K562 (cell line): ENCODE measurements around the gene PRDM2. TPM values are rescaled to one million over a fixed set of nuclear protein-coding genes. Genes with fewer than 3 reads are reported as not detected.

ENCODE experiments used
- ARID1B ChIP-seq: fragments of 450-650 bp; IDR thresholded peaks from 2 replicates; pipeline ENCODE4 v1.6.1; 2016; ENCODE audit warnings: antibody characterized with exemption, mild to moderate bottlenecking, inconsistent platforms
- BCL6 ChIP-seq: fragments of 250-450 bp; sonication (Bioruptor Pico); IDR thresholded peaks from 2 replicates; pipeline ENCODE4 v1.4.0; 2020
- BRD4 ChIP-seq: fragments of 200-600 bp; sonication (generic); IDR thresholded peaks from 2 replicates; pipeline ENCODE4 v1.6.1; 2017; ENCODE audit warnings: inconsistent platforms
- CBX3 ChIP-seq, 2 experiments: IDR thresholded peaks; 1 replicate in 1 of 2; 2 replicates in 1 of 2; pipeline ENCODE4 v1.6.1; 2012; ENCODE audit warnings: inconsistent platforms in 2 of 2, low read length in 2 of 2, borderline replicate concordance in 1 of 2, control low read depth in 1 of 2
- CCAR2 ChIP-seq: fragments of 200-400 bp; formaldehyde crosslinking; IDR thresholded peaks from 2 replicates; pipeline ENCODE4 v1.6.1; 2017; ENCODE audit warnings: mild to moderate bottlenecking, low read depth, low read length
- CEBPG ChIP-seq, 3 experiments: fragments of 200-800 bp in 1 of 3; sonication (Bioruptor generic) in 1 of 3; sonication (generic) in 1 of 3; formaldehyde crosslinking in 1 of 3; IDR thresholded peaks in 2 of 3; conservative IDR thresholded peaks in 1 of 3; 2 replicates each; pipeline versions ENCODE4 v1.6.1 to v1.8.0; 2016 to 2022; ENCODE audit warnings: missing compliant biosample characterization in 2 of 3, missing genetic modification characterization in 2 of 3, mild to moderate bottlenecking in 1 of 3, missing genetic modification reagents in 1 of 3
- CTBP1 ChIP-seq: fragments of 450-650 bp; IDR thresholded peaks from 2 replicates; pipeline ENCODE4 v1.6.1; 2016; ENCODE audit warnings: borderline replicate concordance
- EGR1 ChIP-seq: fragments of 450-650 bp; conservative IDR thresholded peaks from 2 replicates; pipeline ENCODE4 v1.6.1; 2017; ENCODE audit warnings: mild to moderate bottlenecking
- EP300 ChIP-seq: IDR thresholded peaks from 2 replicates; pipeline ENCODE4 v1.6.1; 2012; ENCODE audit warnings: low read length, improper control_type of control experiment
- EWSR1 ChIP-seq: fragments of 450-650 bp; IDR thresholded peaks from 2 replicates; pipeline ENCODE4 v1.6.1; 2018; ENCODE audit warnings: borderline replicate concordance, mild to moderate bottlenecking, low read depth, moderate library complexity; ENCODE audit not compliant: partially characterized antibody
- FOXA1 ChIP-seq: fragments of 450-650 bp; IDR thresholded peaks from 2 replicates; pipeline ENCODE4 v1.6.1; 2016; ENCODE audit warnings: mild to moderate bottlenecking, borderline replicate concordance
- HDAC2 ChIP-seq: fragments of 450-650 bp; IDR thresholded peaks from 2 replicates; pipeline ENCODE4 v1.6.1; 2016; ENCODE audit warnings: mild to moderate bottlenecking
- KDM1A ChIP-seq, 2 experiments: fragments of 450-650 bp; IDR thresholded peaks; 2 replicates each; pipeline ENCODE4 v1.6.1; 2016; ENCODE audit warnings: mild to moderate bottlenecking in 2 of 2
- KLF16 ChIP-seq: IDR thresholded peaks from 2 replicates; pipeline ENCODE4 v1.6.1; 2016; ENCODE audit warnings: antibody characterized with exemption
- LARP7 ChIP-seq: fragments of 450-650 bp; IDR thresholded peaks from 2 replicates; pipeline ENCODE4 v1.6.1; 2016
- MTA2 ChIP-seq: fragments of 450-650 bp; IDR thresholded peaks from 2 replicates; pipeline ENCODE4 v1.6.1; 2016; ENCODE audit warnings: low read depth
- MYC ChIP-seq, 2 experiments: fragments of 250-450 bp in 1 of 2; sonication (Bioruptor Pico) in 1 of 2; IDR thresholded peaks; 2 replicates each; pipeline versions ENCODE4 v1.5.1 to v1.6.1; 2012 to 2021; ENCODE audit warnings: low read depth in 2 of 2, borderline replicate concordance in 1 of 2, improper control_type of control experiment in 1 of 2, low read length in 1 of 2, mild to moderate bottlenecking in 1 of 2, moderate library complexity in 1 of 2
- NFIC ChIP-seq: fragments of 450-650 bp; IDR thresholded peaks from 2 replicates; pipeline ENCODE4 v1.6.1; 2017; ENCODE audit warnings: mild to moderate bottlenecking, inconsistent platforms
- RNF2 ChIP-seq: sonication (generic); IDR thresholded peaks from 2 replicates; pipeline ENCODE4 v1.6.1; 2016
- STAT5A ChIP-seq: IDR thresholded peaks from 2 replicates; pipeline ENCODE4 v1.6.1; 2012; ENCODE audit warnings: low read length, inconsistent platforms, borderline replicate concordance
- TAL1 ChIP-seq: fragments of 450-650 bp; IDR thresholded peaks from 2 replicates; pipeline ENCODE4 v1.6.1; 2016; ENCODE audit warnings: mild to moderate bottlenecking
- TCF3 ChIP-seq: sonication (generic); formaldehyde crosslinking; IDR thresholded peaks from 2 replicates; pipeline ENCODE4 v1.4.0; 2020; ENCODE audit warnings: mild to moderate bottlenecking, missing genetic modification reagents
- XRCC3 ChIP-seq: fragments of 450-650 bp; IDR thresholded peaks from 2 replicates; pipeline ENCODE4 v1.6.1; 2017; ENCODE audit warnings: mild to moderate bottlenecking, moderate library complexity
- ZKSCAN1 ChIP-seq: fragments of 150-350 bp; IDR thresholded peaks from 2 replicates; pipeline ENCODE4 v1.6.1; 2016; ENCODE audit warnings: low read depth, low read length
- ZNF584 ChIP-seq: fragments of 200-800 bp; sonication (Bioruptor generic); IDR thresholded peaks from 2 replicates; pipeline ENCODE4 v1.6.1; 2016; ENCODE audit warnings: low read depth, mild to moderate bottlenecking, missing genetic modification characterization, missing compliant biosample characterization
- polyA plus RNA-seq, 8 experiments: library from polyadenylated mRNA; depleted of rRNA in 4 of 8; stranded (reverse) in 5 of 8; unstranded in 3 of 8; fragments of >200 nt; fragmentation: Nextera tagmentation in 2 of 8; fragmentation: Illumina TruSeq in 1 of 8; extraction: Ambion mirVana in 2 of 8; extraction: Trizol in 1 of 8; gene quantifications; 2 replicates each; pipeline versions ENCODE4 v1.2.1 to v1.2.3, GENCODE V29; 2011 to 2014; ENCODE audit warnings: inconsistent platforms in 1 of 8, missing spikeins in 1 of 8
- total RNA-seq, 7 experiments: library from RNA; depleted of rRNA in 6 of 7; stranded (reverse); fragments of >200 nt in 6 of 7; fragmentation: Illumina TruSeq in 2 of 7; extraction: Trizol in 2 of 7; gene quantifications; 2 replicates each; pipeline versions ENCODE4 v1.2.1 to v1.2.3, GENCODE V29; 2011 to 2021; ENCODE audit warnings: low replicate concordance in 1 of 7
- TF ChIP-seq, protein P1 (sequence below): sonication (generic); formaldehyde crosslinking; IDR thresholded peaks from 2 replicates; pipeline ENCODE4 v1.8.1; 2023; ENCODE audit warnings: mild to moderate bottlenecking, missing genetic modification reagents
- TF ChIP-seq, protein P2 (sequence below), 2 experiments: IDR thresholded peaks in 1 of 2; conservative IDR thresholded peaks in 1 of 2; 2 replicates each; pipeline ENCODE4 v1.6.1; 2016; ENCODE audit warnings: low read depth in 2 of 2, mild to moderate bottlenecking in 1 of 2, missing compliant biosample characterization in 1 of 2, missing genetic modification characterization in 1 of 2, moderate library complexity in 1 of 2

PRDM2 gene
- total and polyA plus RNA-seq, 9 of the 15 experiments (the other 6 are each of a cell fraction or from before 2014, with no cell fraction given) = 5.4 to 27.6 (median 12.5) TPM

DNA sequence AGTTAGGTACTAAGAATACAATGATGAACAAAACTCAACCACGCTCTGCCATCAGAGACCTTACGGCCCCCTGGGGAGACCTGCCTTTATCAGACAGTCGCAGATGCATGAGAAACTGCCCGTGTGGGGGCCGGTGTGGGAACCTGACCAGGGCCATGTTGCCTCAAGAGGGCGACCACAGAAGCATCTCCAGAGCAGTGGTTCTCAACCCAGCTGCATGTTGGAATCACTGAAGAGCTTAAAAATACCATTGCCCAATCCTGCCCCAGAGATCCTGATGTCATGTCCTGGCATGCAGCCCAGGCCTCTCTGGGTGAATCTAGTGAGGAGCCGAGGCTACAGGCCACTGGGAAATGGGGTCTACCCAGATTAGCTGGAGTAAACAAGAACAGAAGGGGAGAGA lies 108.7 kb downstream of the PRDM2 start (continued):
- TF ChIP-seq, protein P1, sequence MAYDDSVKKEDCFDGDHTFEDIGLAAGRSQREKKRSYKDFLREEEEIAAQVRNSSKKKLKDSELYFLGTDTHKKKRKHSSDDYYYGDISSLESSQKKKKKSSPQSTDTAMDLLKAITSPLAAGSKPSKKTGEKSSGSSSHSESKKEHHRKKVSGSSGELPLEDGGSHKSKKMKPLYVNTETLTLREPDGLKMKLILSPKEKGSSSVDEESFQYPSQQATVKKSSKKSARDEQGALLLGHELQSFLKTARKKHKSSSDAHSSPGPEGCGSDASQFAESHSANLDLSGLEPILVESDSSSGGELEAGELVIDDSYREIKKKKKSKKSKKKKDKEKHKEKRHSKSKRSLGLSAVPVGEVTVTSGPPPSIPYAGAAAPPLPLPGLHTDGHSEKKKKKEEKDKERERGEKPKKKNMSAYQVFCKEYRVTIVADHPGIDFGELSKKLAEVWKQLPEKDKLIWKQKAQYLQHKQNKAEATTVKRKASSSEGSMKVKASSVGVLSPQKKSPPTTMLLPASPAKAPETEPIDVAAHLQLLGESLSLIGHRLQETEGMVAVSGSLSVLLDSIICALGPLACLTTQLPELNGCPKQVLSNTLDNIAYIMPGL (CRISPR knock-in tag) = no peak
- TF ChIP-seq BRD4 = no peak
- 0 out of 2 replicates have a peak, but pooled peaks have one; percentile 7 for TF ChIP-seq ZKSCAN1
- peak; percentile 73 to 85; a peak in 3 of 4 replicates for TF ChIP-seq KDM1A (IDR thresholded peaks at IDR 0.05)
- TF ChIP-seq CBX3 (IDR thresholded peaks at IDR 0.05; ENCODE audit: borderline replicate concordance in 1 of 2, low read length in 2 of 2) = 0 out of 3 replicates have a peak, but pooled peaks of 1 of the 2 experiments have one; percentile 16
- TF ChIP-seq FOXA1 = no peak
- no peak for TF ChIP-seq BCL6 (CRISPR knock-in tag)
- no peak for TF ChIP-seq EWSR1
- peak; percentile 58; the same call in 1 of the 2 replicates for TF ChIP-seq CTBP1
- peak; percentile 77 for TF ChIP-seq MTA2
- peak; percentile 92 for TF ChIP-seq ARID1B
- TF ChIP-seq, protein P2, sequence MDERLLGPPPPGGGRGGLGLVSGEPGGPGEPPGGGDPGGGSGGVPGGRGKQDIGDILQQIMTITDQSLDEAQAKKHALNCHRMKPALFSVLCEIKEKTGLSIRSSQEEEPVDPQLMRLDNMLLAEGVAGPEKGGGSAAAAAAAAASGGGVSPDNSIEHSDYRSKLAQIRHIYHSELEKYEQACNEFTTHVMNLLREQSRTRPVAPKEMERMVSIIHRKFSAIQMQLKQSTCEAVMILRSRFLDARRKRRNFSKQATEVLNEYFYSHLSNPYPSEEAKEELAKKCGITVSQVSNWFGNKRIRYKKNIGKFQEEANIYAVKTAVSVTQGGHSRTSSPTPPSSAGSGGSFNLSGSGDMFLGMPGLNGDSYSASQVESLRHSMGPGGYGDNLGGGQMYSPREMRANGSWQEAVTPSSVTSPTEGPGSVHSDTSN (CRISPR knock-in tag; IDR thresholded peaks at IDR 0.05; ENCODE audit: low read depth) = no peak
- TF ChIP-seq, protein P2 (tag; conservative IDR thresholded peaks at IDR 0.05; ENCODE audit: low read depth) = no peak
- TF ChIP-seq RNF2 = peak; percentile 17; the same call in 1 of the 2 replicates
- TF ChIP-seq TAL1 = peak; percentile 87
- peak; percentile 72; the same call in 1 of the 2 replicates for TF ChIP-seq NFIC
- no peak for TF ChIP-seq CCAR2
- peak; percentile 51; the same call in 1 of the 2 replicates for TF ChIP-seq MYC (IDR thresholded peaks at IDR 0.05; ENCODE audit: low read depth, low read length)
- no peak for TF ChIP-seq MYC (CRISPR knock-in tag; IDR thresholded peaks at IDR 0.05; ENCODE audit: borderline replicate concordance, low read depth)
- no peak for TF ChIP-seq ZNF584 (CRISPR knock-in tag)
- TF ChIP-seq TCF3 (CRISPR knock-in tag) = peak; percentile 92
- peak; percentile 77; the same call in 1 of the 2 replicates for TF ChIP-seq EP300
- TF ChIP-seq CEBPG (CRISPR knock-in tag; IDR thresholded peaks at IDR 0.05) = no peak
- TF ChIP-seq CEBPG (tag; conservative IDR thresholded peaks at IDR 0.05 in 1 of 2, IDR thresholded peaks at IDR 0.05 in 1 of 2) = peak in 1 of 2 experiments; percentile 31; a peak in 1 of 4 replicates
- peak; percentile 70 for TF ChIP-seq EGR1
- no peak for TF ChIP-seq XRCC3
- TF ChIP-seq STAT5A = peak; percentile 79; the same call in 1 of the 2 replicates
- TF ChIP-seq KLF16 = peak; percentile 86
- no peak for TF ChIP-seq LARP7
- TF ChIP-seq HDAC2 = peak; percentile 50; the same call in 1 of the 2 replicates
